ENCODE data around the gene COTL1.

The COTL1 gene

DNA sequence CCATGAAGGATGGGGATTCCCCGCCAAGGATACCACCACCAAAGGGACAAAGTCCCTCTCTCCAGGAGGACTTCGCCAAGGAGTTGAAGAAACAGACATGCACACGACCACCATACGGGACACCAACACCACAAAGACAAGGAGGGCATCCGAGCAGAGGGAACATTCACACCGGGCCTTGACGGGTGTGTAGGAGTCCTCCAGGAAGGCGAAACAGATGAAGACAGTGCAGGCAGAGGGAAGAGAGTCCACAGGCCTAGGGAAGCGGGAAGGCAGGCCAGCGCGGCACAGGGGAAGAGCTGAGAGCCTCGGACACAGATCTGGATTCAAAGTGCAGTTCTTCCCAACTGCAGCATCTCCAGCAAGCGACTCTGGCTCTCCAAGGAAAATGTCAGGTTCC lies 10.8 kb downstream of the COTL1 start:
- peaks cover 3% of the 10 kb centered on the region; the same call in 1 of the 2 replicates for H3K36me3 ChIP-seq (ENCODE audit: low read length)
- peaks cover 26% of the 10 kb centered on the region; the same call in 1 of the 2 replicates for H3F3A ChIP-seq (ENCODE audit: insufficient read depth)
- no peaks in the 10 kb centered on the region for H3K9me3 ChIP-seq (ENCODE audit: insufficient read depth, low read length)
- H3K9ac ChIP-seq (ENCODE audit: low read length), result no peak overlapping the region
- no peak overlapping the region for H3K4me2 ChIP-seq (ENCODE audit: low read depth, low read length, poor library complexity, severe bottlenecking)
- H2AFZ ChIP-seq (ENCODE audit: low read depth, low read length, severe bottlenecking), result no peak overlapping the region
- no peaks in the 10 kb centered on the region for H3K9me2 ChIP-seq (replicated peaks; ENCODE audit: insufficient read depth, low read length)
- no peaks in the 10 kb centered on the region for H3K27me3 ChIP-seq (ENCODE audit: low read length)
- peaks cover 92% of the 10 kb centered on the region for H3K79me2 ChIP-seq (ENCODE audit: insufficient read depth, low read length)
- H3K4me3 ChIP-seq (ENCODE audit: insufficient read depth, low read length, poor library complexity, severe bottlenecking), result no peak overlapping the region
- TF ChIP-seq, protein P1, sequence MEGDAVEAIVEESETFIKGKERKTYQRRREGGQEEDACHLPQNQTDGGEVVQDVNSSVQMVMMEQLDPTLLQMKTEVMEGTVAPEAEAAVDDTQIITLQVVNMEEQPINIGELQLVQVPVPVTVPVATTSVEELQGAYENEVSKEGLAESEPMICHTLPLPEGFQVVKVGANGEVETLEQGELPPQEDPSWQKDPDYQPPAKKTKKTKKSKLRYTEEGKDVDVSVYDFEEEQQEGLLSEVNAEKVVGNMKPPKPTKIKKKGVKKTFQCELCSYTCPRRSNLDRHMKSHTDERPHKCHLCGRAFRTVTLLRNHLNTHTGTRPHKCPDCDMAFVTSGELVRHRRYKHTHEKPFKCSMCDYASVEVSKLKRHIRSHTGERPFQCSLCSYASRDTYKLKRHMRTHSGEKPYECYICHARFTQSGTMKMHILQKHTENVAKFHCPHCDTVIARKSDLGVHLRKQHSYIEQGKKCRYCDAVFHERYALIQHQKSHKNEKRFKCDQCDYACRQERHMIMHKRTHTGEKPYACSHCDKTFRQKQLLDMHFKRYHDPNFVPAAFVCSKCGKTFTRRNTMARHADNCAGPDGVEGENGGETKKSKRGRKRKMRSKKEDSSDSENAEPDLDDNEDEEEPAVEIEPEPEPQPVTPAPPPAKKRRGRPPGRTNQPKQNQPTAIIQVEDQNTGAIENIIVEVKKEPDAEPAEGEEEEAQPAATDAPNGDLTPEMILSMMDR (IDR thresholded peaks at IDR 0.05; ENCODE audit: insufficient read depth, low read length, poor library complexity, severe bottlenecking), result no peak
- TF ChIP-seq EZH2phosphoT487 (conservative IDR thresholded peaks at IDR 0.05; ENCODE audit: low read length), result no peak
- H4K20me1 ChIP-seq (ENCODE audit: low read depth, low read length), result no peaks in the 10 kb centered on the region
- H3K27ac ChIP-seq (ENCODE audit: low read depth, low read length), result peak overlapping the region; percentile 68

DNA sequence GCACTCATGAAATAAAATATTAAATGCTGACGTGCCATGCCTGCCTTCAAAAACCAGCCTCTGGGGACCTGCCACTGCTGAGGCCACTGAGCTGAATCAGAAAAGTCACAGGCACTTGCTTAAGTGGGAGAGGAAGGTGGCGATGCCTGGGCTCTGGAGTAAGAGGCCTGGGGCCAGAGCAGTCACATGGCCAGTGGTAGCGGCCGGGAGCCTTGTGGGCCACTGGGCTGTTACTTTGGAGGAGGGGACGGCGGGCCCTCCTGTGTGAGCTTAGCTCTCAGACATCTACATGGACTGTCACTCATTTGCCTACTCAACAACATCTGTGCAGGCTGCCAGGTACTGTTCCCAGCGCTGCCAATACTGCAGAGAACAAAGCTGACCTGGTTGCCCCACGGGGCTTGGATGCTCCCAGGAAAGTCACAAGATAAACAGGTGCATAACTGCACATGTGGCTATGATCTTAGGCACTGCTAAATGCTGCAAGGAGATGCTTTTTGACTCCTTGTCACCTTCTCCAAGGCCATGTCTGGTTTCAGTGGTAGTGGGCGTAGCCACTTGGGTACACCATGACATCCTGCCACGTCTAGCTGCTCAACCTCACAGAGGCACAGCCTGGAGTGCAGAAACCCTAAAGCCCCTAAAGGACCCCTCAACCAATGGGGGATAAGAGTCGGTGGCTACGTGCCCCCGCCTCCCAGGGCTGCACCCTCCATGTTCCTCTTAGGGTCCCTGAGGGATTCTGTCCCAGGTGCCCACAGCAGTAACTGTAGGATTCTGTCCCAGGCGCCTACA lies 11.6 kb downstream of the COTL1 start:
- Histone ChIP-seq H3K4me2 (ENCODE audit: low read depth, low read length, poor library complexity, severe bottlenecking) (peak overlapping the region; percentile 22), H3K79me2 (ENCODE audit: insufficient read depth, low read length) (peaks cover 92% of the 10 kb centered on the region), H3K27me3 (ENCODE audit: low read length) (no peaks in the 10 kb centered on the region), H3K9me2 (replicated peaks; ENCODE audit: insufficient read depth, low read length) (no peaks in the 10 kb centered on the region), H3K9me3 (ENCODE audit: insufficient read depth, low read length) (no peaks in the 10 kb centered on the region), H3K36me3 (ENCODE audit: low read length) (peaks cover 3% of the 10 kb centered on the region; the same call in 1 of the 2 replicates), H4K20me1 (ENCODE audit: low read depth, low read length) (no peaks in the 10 kb centered on the region), H3K27ac (ENCODE audit: low read depth, low read length) (peak overlapping the region; percentile 42), H3F3A (ENCODE audit: insufficient read depth) (peaks cover 33% of the 10 kb centered on the region), H2AFZ (ENCODE audit: low read depth, low read length, severe bottlenecking) (no peak overlapping the region), H3K4me3 (ENCODE audit: insufficient read depth, low read length, poor library complexity, severe bottlenecking) (no peak overlapping the region), H3K9ac (ENCODE audit: low read length) (0 out of 2 replicates have a peak overlapping the region, but pooled peaks have one; percentile 4)
- TF ChIP-seq, protein P1 (IDR thresholded peaks at IDR 0.05; ENCODE audit: insufficient read depth, low read length, poor library complexity, severe bottlenecking), result no peak
- no peak for TF ChIP-seq EZH2phosphoT487 (conservative IDR thresholded peaks at IDR 0.05; ENCODE audit: low read length)

DNA sequence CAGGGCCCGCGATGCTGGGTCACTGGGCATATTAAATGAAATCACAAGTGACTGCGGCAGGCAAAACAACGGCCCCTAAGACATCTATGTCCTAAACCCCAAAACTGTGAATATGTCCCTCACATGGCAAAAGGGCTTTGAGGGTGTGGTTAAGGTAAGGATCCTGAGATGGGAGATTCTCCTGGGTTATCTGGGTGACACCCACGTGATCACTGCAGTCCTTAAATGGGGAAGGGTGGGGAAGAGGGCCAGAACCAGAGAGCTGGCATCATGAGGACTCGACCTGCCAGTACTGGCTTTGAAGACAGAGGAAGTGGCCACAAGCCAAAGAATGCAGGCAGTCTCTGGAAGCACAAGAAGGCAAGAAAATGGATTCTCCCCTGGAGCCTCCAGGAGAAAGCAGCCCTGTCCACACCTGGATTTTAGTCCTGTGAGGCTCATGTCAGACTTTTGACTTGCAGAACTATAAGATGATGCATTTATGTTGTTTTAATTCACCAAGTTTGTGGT lies 12.5 kb downstream of the COTL1 start:
- Histone ChIP-seq H3K9me2 (replicated peaks; ENCODE audit: insufficient read depth, low read length) (no peaks in the 10 kb centered on the region), H4K20me1 (ENCODE audit: low read depth, low read length) (no peaks in the 10 kb centered on the region), H3K36me3 (ENCODE audit: low read length) (peaks cover 3% of the 10 kb centered on the region; the same call in 1 of the 2 replicates), H3K27me3 (ENCODE audit: low read length) (no peaks in the 10 kb centered on the region), H3K27ac (ENCODE audit: low read depth, low read length) (peak overlapping the region; percentile 42; the same call in 1 of the 2 replicates), H3K4me2 (ENCODE audit: low read depth, low read length, poor library complexity, severe bottlenecking) (no peak overlapping the region), H3K9ac (ENCODE audit: low read length) (no peak overlapping the region), H3F3A (ENCODE audit: insufficient read depth) (peaks cover 42% of the 10 kb centered on the region), H3K9me3 (ENCODE audit: insufficient read depth, low read length) (no peaks in the 10 kb centered on the region), H2AFZ (ENCODE audit: low read depth, low read length, severe bottlenecking) (no peak overlapping the region), H3K79me2 (ENCODE audit: insufficient read depth, low read length) (peaks cover 86% of the 10 kb centered on the region), H3K4me3 (ENCODE audit: insufficient read depth, low read length, poor library complexity, severe bottlenecking) (no peak overlapping the region)
- TF ChIP-seq, protein P1 (IDR thresholded peaks at IDR 0.05; ENCODE audit: insufficient read depth, low read length, poor library complexity, severe bottlenecking), result no peak
- no peak for TF ChIP-seq EZH2phosphoT487 (conservative IDR thresholded peaks at IDR 0.05; ENCODE audit: low read length)
